GM04503 (cell line): ENCODE measurements around the gene OR1M1.
"Not testable (repeated sequence)": the region's sequence is repeated elsewhere in the genome, so short reads cannot be mapped to it uniquely, and the experiment has no call there.

Experiments used
- DNase-seq: peaks from one replicate; pipeline ENCODE4 v3.0.0-alpha.2; 2012; ENCODE audit warnings: low read depth

The OR1M1 gene

GRCh38 chr19:9086761-9087160 is at the start of gene OR1M1:
OR1M1 (plus strand) TSS chr19:9087061; CDS start chr19:9093245, 6,184 bp downstream.
- no peak for DNase-seq

GRCh38 chr19:9037400-9038062 is 49.3 kb upstream of the OR1M1 start:
- DNase-seq = no peak

GRCh38 chr19:9039728-9040127 is 47.1 kb upstream of the OR1M1 start:
- no peak for DNase-seq

- no peak for DNase-seq
Measured at GRCh38 chr19:9040131-9040530, 46.7 kb upstream of the OR1M1 start.

GRCh38 chr19:9041023-9041422 is 45.8 kb upstream of the OR1M1 start:
- DNase-seq = no peak

- no peak for DNase-seq
Measured at GRCh38 chr19:9043524-9043923, 43.3 kb upstream of the OR1M1 start.

GRCh38 chr19:9044449-9044848 is 42.4 kb upstream of the OR1M1 start:
- no peak for DNase-seq

GRCh38 chr19:9046694-9047093 is 40.2 kb upstream of the OR1M1 start:
- no peak for DNase-seq

GRCh38 chr19:9052894-9053293 is 34.0 kb upstream of the OR1M1 start:
- no peak for DNase-seq

- DNase-seq = not testable (repeated sequence)
Measured at GRCh38 chr19:9053674-9054073, 33.2 kb upstream of the OR1M1 start.

GRCh38 chr19:9054207-9054606 is 32.7 kb upstream of the OR1M1 start:
- no peak for DNase-seq

GRCh38 chr19:9054765-9055164 is 32.1 kb upstream of the OR1M1 start:
- DNase-seq = no peak

- not testable (repeated sequence) for DNase-seq
Measured at GRCh38 chr19:9056131-9056530, 30.7 kb upstream of the OR1M1 start.

GRCh38 chr19:9057505-9058258 is 29.2 kb upstream of the OR1M1 start:
- no peak for DNase-seq

- DNase-seq = no peak
Measured at GRCh38 chr19:9058905-9059667, 27.8 kb upstream of the OR1M1 start.

- no peak for DNase-seq
Measured at GRCh38 chr19:9060564-9061340, 26.1 kb upstream of the OR1M1 start.

- no peak for DNase-seq
Measured at GRCh38 chr19:9061879-9062278, 25.0 kb upstream of the OR1M1 start.

GRCh38 chr19:9065457-9066014 is 21.3 kb upstream of the OR1M1 start:
- no peak for DNase-seq

GRCh38 chr19:9070066-9070465 is 16.8 kb upstream of the OR1M1 start:
- DNase-seq = no peak

- DNase-seq = not testable (repeated sequence)
Measured at GRCh38 chr19:9071720-9072119, 15.1 kb upstream of the OR1M1 start.

GRCh38 chr19:9073806-9074205 is 13.1 kb upstream of the OR1M1 start:
- no peak for DNase-seq
